ENCODE measurements around the gene SUSD4.

GRCh38 chr1:223203034-223203408 is 161.0 kb downstream of the SUSD4 start:
- TF ChIP-seq POLR2A (IDR thresholded peaks at IDR 0.05; ENCODE audit: low read length), result no peak
- TF ChIP-seq GATA1 (IDR thresholded peaks at IDR 0.05; ENCODE audit: low read depth, low read length), result no peak

All from erythroblast (primary cell).